Measurements from ENCODE around the gene TMPRSS3. TPM values are rescaled to one million over a fixed set of nuclear protein-coding genes. Genes with fewer than 3 reads are reported as not detected.

TMPRSS3 gene
- total RNA-seq: not detected
- not detected for polyA plus RNA-seq

- Histone ChIP-seq H3K36me3 (ENCODE audit: insufficient read depth) (no peaks in the 10 kb centered on the region), H3K27ac (ENCODE audit: low read depth) (no peak within 1 kb of the TSS), H3K4me3 (ENCODE audit: low read depth, low read length) (no peak within 1 kb of the TSS), H3K4me1 (ENCODE audit: insufficient read depth) (no peaks in the 10 kb centered on the region)
- 70% methylated on average over 17 of the region's 17 CpGs for WGBS
- DNase-seq (ENCODE audit: extremely low spot score): no peak
Observed at GRCh38 chr21:42395905-42396651, at the start of gene TMPRSS3. TMPRSS3 (minus strand) TSS chr21:42396052; CDS start chr21:42395417, 635 bp downstream.

- Histone ChIP-seq H3K36me3 (ENCODE audit: insufficient read depth) (no peaks in the 10 kb centered on the region), H3K27ac (ENCODE audit: low read depth) (no peak overlapping the region), H3K4me1 (ENCODE audit: insufficient read depth) (no peaks in the 10 kb centered on the region), H3K4me3 (ENCODE audit: low read depth, low read length) (no peak overlapping the region)
- 83% methylated on average over 7 of the region's 7 CpGs for WGBS
- no peak for DNase-seq (ENCODE audit: extremely low spot score)
Observed at GRCh38 chr21:42445311-42445710, 49.5 kb upstream of the TMPRSS3 start.

- 76% methylated on average over 10 of the region's 10 CpGs for WGBS
- Histone ChIP-seq H3K4me3 (ENCODE audit: low read depth, low read length) (no peak overlapping the region), H3K27ac (ENCODE audit: low read depth) (no peak overlapping the region), H3K4me1 (ENCODE audit: insufficient read depth) (no peaks in the 10 kb centered on the region), H3K36me3 (ENCODE audit: insufficient read depth) (no peaks in the 10 kb centered on the region)
- DNase-seq (ENCODE audit: extremely low spot score): no peak
Observed at GRCh38 chr21:42444745-42445059, 48.9 kb upstream of the TMPRSS3 start.

GRCh38 chr21:42443876-42444744 is 48.3 kb upstream of the TMPRSS3 start:
- Histone ChIP-seq H3K4me1 (ENCODE audit: insufficient read depth) (no peaks in the 10 kb centered on the region), H3K4me3 (ENCODE audit: low read depth, low read length) (no peak overlapping the region), H3K27ac (ENCODE audit: low read depth) (no peak overlapping the region), H3K36me3 (ENCODE audit: insufficient read depth) (no peaks in the 10 kb centered on the region)
- DNase-seq (ENCODE audit: extremely low spot score): no peak
- WGBS: 78% methylated on average over 34 of the region's 34 CpGs

- Histone ChIP-seq H3K36me3 (ENCODE audit: insufficient read depth) (no peaks in the 10 kb centered on the region), H3K4me3 (ENCODE audit: low read depth, low read length) (no peak overlapping the region), H3K4me1 (ENCODE audit: insufficient read depth) (no peaks in the 10 kb centered on the region), H3K27ac (ENCODE audit: low read depth) (no peak overlapping the region)
- WGBS: 86% methylated on average over 15 of the region's 15 CpGs
- no peak for DNase-seq (ENCODE audit: extremely low spot score)
Observed at GRCh38 chr21:42443181-42443785, 47.4 kb upstream of the TMPRSS3 start.

- Histone ChIP-seq H3K4me1 (ENCODE audit: insufficient read depth) (no peaks in the 10 kb centered on the region), H3K4me3 (ENCODE audit: low read depth, low read length) (no peak overlapping the region), H3K27ac (ENCODE audit: low read depth) (no peak overlapping the region), H3K36me3 (ENCODE audit: insufficient read depth) (no peaks in the 10 kb centered on the region)
- whole genome bisulfite sequencing: 72% methylated on average over 6 of the region's 6 CpGs
- DNase-seq (ENCODE audit: extremely low spot score): no peak
Observed at GRCh38 chr21:42441963-42442362, 46.1 kb upstream of the TMPRSS3 start.

- Histone ChIP-seq H3K27ac (ENCODE audit: low read depth) (no peak overlapping the region), H3K4me3 (ENCODE audit: low read depth, low read length) (no peak overlapping the region), H3K36me3 (ENCODE audit: insufficient read depth) (no peaks in the 10 kb centered on the region), H3K4me1 (ENCODE audit: insufficient read depth) (no peaks in the 10 kb centered on the region)
- no peak for DNase-seq (ENCODE audit: extremely low spot score)
- 78% methylated on average over 12 of the region's 12 CpGs for whole genome bisulfite sequencing
Observed at GRCh38 chr21:42440187-42440792, 44.4 kb upstream of the TMPRSS3 start.

GRCh38 chr21:42439284-42440186 is 43.7 kb upstream of the TMPRSS3 start:
- Histone ChIP-seq H3K27ac (ENCODE audit: low read depth) (no peak overlapping the region), H3K4me3 (ENCODE audit: low read depth, low read length) (no peak overlapping the region), H3K4me1 (ENCODE audit: insufficient read depth) (no peaks in the 10 kb centered on the region), H3K36me3 (ENCODE audit: insufficient read depth) (no peaks in the 10 kb centered on the region)
- DNase-seq (ENCODE audit: extremely low spot score): no peak
- 81% methylated on average over 17 of the region's 17 CpGs for WGBS

GRCh38 chr21:42438316-42439205 is 42.7 kb upstream of the TMPRSS3 start:
- H3K4me1 ChIP-seq (ENCODE audit: insufficient read depth): no peaks in the 10 kb centered on the region
- 89% methylated on average over 25 of the region's 25 CpGs for WGBS
- no peak overlapping the region for H3K4me3 ChIP-seq (ENCODE audit: low read depth, low read length)
- H3K27ac ChIP-seq (ENCODE audit: low read depth): no peak overlapping the region
- H3K36me3 ChIP-seq (ENCODE audit: insufficient read depth): no peaks in the 10 kb centered on the region
- DNase-seq (ENCODE audit: extremely low spot score): no peak

GRCh38 chr21:42437786-42438185 is 41.9 kb upstream of the TMPRSS3 start:
- no peak overlapping the region for H3K4me3 ChIP-seq (ENCODE audit: low read depth, low read length)
- H3K36me3 ChIP-seq (ENCODE audit: insufficient read depth): no peaks in the 10 kb centered on the region
- DNase-seq (ENCODE audit: extremely low spot score): no peak
- no peaks in the 10 kb centered on the region for H3K4me1 ChIP-seq (ENCODE audit: insufficient read depth)
- H3K27ac ChIP-seq (ENCODE audit: low read depth): no peak overlapping the region
- WGBS: 43% methylated on average over 8 of the region's 8 CpGs

- Histone ChIP-seq H3K4me3 (ENCODE audit: low read depth, low read length) (no peak overlapping the region), H3K4me1 (ENCODE audit: insufficient read depth) (no peaks in the 10 kb centered on the region), H3K27ac (ENCODE audit: low read depth) (no peak overlapping the region), H3K36me3 (ENCODE audit: insufficient read depth) (no peaks in the 10 kb centered on the region)
- DNase-seq (ENCODE audit: extremely low spot score): no peak
Observed at GRCh38 chr21:42436914-42437313, 41.1 kb upstream of the TMPRSS3 start.

GRCh38 chr21:42435833-42436232 is 40.0 kb upstream of the TMPRSS3 start:
- no peak overlapping the region for H3K4me3 ChIP-seq (ENCODE audit: low read depth, low read length)
- H3K27ac ChIP-seq (ENCODE audit: low read depth): no peak overlapping the region
- H3K4me1 ChIP-seq (ENCODE audit: insufficient read depth): no peaks in the 10 kb centered on the region
- DNase-seq (ENCODE audit: extremely low spot score): no peak
- H3K36me3 ChIP-seq (ENCODE audit: insufficient read depth): no peaks in the 10 kb centered on the region

Measured in urinary bladder (tissue), 4 donors.